ENCODE measurements around the gene TRIP12. TPM values are rescaled to one million over a fixed set of nuclear protein-coding genes. Genes with fewer than 3 reads are reported as not detected.
"Not testable (repeated sequence)": the region's sequence is repeated elsewhere in the genome, so short reads cannot be mapped to it uniquely, and the experiment has no call there.

Gene TRIP12
- polyA plus RNA-seq, 3 donors = 193 to 212 (median 207) TPM

GRCh38 chr2:229879191-229879950 lies 42.4 kb downstream of the TRIP12 start:
- no peak for DNase-seq (ENCODE audit: low read depth in 3 of 3, low spot score in 2 of 3)

GRCh38 chr2:229875549-229875948 lies 46.3 kb downstream of the TRIP12 start:
- DNase-seq (ENCODE audit: low read depth in 3 of 3, low spot score in 2 of 3) = no peak

DNA sequence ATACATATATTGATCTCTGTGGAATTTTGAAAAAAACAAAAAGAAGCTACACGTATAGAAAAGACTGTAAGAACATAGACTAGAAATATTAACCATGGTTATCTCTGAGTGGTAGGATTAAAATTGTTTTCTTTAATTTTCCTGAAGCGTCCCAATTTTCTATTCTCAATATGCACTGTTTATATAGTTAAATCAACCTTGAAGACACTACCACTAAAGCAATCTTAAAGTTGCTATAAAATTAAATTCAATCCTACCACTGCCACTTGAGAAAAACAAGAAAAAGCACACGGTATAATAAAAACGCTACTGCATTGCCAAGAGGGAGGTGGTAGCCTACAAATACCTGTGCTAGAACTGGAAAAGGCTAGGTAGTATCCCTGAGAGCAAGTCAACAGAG lies 47.2 kb downstream of the TRIP12 start:
- no peak for DNase-seq (ENCODE audit: low read depth in 3 of 3, low spot score in 2 of 3)

DNA sequence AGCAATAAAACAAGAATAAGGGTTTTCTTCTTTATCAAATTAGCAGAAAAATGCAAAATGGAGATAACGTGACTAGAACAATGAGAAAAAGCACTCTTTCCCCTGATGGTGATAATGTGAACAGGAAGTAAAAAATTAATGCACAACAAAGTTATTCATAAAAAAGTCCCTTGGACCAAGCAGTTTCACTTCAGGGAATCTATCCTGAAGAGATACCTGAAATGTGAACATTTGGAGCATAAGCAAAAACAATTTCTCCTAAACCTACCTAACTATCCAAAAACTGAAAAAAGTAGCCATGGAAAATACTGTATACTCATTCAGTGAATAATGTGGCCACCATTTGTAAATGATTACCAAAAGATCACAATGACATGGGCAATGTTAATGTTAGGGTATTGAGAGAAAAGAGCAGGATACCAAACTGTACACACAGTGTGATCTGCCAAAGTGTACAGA lies 48.7 kb downstream of the TRIP12 start:
- no peak for DNase-seq (ENCODE audit: low read depth in 3 of 3, low spot score in 2 of 3)

DNA sequence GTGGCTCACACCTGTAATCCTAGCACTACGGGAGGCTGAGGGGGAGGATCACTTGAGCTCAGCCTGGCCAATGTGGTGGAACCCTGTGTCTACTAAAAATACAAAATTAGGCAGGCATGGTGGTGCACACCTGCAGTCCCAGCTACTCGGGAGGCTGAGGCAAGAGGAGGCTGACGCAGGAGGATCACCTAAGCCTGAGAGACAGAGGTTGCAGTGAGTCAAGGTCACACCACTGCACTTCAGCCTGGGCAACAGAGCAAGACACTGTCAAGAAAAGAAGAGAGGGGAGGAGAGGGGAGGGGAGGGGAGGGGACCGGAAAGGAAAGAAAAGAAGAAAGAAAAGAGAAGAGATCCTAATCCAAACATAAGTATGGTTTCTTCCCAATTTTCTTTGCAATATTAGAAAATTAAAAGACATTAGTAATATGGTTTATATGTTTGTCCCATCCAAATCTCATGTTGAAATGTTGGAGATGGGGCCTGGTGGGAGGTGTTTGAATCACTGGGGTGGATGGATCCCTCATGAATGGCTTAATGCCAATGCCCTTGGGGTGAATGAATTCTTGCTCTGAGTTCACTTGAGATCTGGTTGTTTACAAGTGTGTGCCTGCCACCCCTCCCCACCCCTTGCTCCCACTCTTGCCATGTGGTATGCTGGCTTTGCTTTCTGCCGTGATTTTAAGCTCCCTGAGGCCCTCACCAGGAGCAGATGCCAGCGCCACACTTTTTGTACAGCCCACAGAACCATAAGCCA lies 50.7 kb downstream of the TRIP12 start:
- no peak for DNase-seq (ENCODE audit: low read depth in 3 of 3, low spot score in 2 of 3)

- DNase-seq (ENCODE audit: low read depth in 3 of 3, low spot score in 2 of 3) = no peak
Observed at GRCh38 chr2:229869226-229869625, 52.6 kb downstream of the TRIP12 start.

DNA sequence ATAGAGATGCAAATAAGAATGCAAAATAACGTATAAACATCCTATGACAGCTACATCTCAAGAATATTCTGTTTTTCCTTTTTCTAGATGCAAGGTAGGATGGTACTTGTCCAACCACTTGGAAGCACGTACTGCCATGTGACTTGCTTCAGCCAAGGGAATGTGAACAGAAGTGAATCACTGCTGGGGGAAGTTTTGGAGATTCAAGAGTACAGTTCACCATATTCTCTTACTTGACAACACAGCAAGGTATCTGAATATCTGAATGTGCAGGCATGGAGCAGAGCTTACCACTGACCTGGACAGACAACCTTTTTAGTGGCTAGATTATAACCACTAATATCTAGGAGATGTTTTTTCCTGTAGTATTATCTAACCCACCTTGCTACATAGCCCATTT lies 53.0 kb downstream of the TRIP12 start:
- DNase-seq (ENCODE audit: low read depth in 3 of 3, low spot score in 2 of 3) = no peak

DNA sequence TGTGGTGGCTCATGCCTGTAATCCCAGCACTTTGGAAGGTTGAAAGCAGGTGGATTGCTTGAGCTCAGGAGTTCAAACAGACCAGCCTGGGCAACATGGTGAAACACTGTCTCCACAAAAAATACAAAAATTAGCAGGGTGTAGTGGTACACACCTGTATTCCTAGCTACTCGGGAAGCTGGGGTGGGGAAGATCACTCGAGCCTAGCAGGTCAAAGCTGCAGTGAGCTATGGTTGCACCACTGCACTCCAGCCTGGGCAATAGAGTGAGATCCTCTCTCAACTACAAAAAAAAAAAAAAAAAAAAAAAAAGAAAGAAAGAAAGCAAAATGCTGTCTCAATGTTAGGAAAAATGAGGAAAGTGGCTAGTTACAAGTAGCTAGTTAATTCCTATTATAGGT lies 56.8 kb downstream of the TRIP12 start:
- DNase-seq (ENCODE audit: low read depth in 3 of 3, low spot score in 2 of 3) = no peak

GRCh38 chr2:229861431-229861830 lies 60.4 kb downstream of the TRIP12 start:
- no peak for DNase-seq (ENCODE audit: low read depth in 3 of 3, low spot score in 2 of 3)

- DNase-seq (ENCODE audit: low read depth in 3 of 3, low spot score in 2 of 3) = no peak
Observed at GRCh38 chr2:229860334-229860733, 61.5 kb downstream of the TRIP12 start.

GRCh38 chr2:229858351-229858750 lies 63.5 kb downstream of the TRIP12 start:
- DNase-seq (ENCODE audit: low read depth in 3 of 3, low spot score in 2 of 3) = no peak

- DNase-seq (ENCODE audit: low read depth in 3 of 3, low spot score in 2 of 3) = no peak
Observed at GRCh38 chr2:229857634-229858033, 64.2 kb downstream of the TRIP12 start.

DNA sequence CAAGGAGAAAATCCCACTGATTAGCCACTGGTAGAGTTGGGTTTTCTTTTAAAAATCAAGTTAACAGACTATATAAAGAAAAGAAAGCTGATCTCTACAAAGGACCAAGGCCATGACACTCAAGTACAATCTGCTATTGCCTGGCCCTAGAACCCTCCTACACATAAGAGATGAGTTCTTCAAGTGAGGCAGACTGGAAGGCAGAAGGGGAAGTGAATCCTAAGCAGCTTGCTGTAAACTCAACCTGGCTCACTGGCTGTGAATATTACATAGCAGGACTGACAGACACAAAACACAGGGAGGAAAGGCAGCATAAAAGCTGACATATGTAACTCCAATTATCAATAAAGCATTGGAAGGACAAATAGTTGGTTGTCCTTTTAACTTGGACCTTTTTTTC lies 65.4 kb downstream of the TRIP12 start:
- DNase-seq (ENCODE audit: low read depth in 3 of 3, low spot score in 2 of 3) = no peak

GRCh38 chr2:229855116-229855515 lies 66.7 kb downstream of the TRIP12 start:
- DNase-seq (ENCODE audit: low read depth in 3 of 3, low spot score in 2 of 3) = no peak

DNA sequence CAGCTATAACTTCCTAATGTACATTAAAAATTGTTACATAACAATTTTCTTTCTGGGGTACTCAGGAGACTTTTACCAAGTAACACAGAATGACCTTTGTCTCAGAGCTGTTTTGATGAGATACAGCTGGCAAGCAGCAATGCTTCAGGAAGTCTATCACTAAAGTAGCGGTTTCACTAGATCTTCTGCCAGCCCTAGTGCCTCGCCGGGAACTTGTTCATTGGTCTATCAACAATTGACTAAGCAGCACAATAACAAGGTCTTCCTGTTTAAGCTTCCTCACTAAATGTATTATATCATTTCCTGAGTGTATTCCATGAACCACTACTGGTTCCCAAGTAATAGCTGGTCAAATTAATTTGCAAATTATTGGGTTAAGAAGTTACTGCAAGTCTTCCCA lies 69.2 kb downstream of the TRIP12 start:
- no peak for DNase-seq (ENCODE audit: low read depth in 3 of 3, low spot score in 2 of 3)

GRCh38 chr2:229851870-229852269 lies 69.9 kb downstream of the TRIP12 start:
- DNase-seq (ENCODE audit: low read depth in 3 of 3, low spot score in 2 of 3) = no peak

DNA sequence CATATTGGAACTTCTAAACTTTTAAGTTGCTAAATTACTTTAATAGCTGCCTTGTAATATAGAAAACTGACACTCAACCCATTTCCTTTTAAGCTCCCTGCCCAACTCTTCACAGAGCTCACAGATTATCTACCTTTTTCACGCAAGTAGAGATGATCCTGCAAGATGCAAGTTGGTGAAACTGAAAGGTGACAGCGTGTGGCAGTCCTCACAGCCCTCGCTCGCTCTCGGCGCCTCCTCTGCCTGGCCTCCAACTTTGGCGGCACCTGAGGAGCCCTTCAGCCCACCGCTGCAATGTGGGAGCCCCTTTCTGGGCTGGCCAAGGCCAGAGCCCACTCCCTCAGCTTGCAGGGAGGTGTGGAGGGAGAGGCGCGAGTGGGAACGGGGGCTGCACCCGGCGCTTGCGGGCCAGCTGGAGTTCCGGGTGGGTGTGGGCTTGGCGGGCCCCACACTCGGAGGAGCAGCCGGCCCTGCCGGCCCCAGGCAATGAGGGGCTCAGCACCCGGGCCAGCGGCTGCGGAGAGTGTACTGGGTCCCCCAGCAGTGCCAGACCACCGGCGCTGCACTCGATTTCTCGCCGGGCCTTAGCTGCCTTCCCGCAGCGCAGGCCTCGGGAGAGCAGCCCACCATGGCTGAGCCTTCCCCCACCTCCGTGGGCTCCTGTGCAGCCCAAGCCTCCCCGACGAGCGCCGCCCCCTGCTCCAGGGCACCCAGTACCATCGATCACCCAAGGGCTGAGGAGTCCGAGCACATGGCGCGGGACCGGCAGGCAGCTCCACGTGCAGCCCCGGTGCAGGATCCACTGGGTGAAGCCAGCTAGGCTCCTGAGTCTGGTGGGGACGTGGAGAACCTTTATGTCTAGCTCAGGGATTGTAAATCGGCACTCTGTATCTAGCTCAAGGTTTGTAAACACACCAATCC lies 71.2 kb downstream of the TRIP12 start:
- DNase-seq (ENCODE audit: low read depth in 3 of 3, low spot score in 2 of 3) = not testable (repeated sequence)

DNA sequence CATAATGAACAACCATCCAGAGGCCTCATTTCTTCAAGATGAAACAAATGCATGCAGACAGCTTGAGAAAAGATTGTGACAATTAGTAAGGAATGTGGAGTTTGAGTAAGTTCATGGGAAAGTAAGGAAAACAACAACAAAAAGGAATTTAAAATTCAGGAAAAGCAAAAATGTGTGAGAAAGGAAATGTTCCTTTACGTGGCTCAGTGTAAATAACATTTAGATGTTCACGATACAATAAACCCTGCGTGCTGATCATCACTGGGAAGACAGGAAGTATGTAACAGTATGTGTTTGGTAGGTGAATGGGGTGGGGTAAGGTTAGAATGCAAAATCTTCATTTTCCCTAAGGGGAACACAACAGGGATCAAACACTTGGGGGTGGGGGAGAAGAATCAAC lies 72.7 kb downstream of the TRIP12 start:
- DNase-seq (ENCODE audit: low read depth in 3 of 3, low spot score in 2 of 3) = no peak

DNA sequence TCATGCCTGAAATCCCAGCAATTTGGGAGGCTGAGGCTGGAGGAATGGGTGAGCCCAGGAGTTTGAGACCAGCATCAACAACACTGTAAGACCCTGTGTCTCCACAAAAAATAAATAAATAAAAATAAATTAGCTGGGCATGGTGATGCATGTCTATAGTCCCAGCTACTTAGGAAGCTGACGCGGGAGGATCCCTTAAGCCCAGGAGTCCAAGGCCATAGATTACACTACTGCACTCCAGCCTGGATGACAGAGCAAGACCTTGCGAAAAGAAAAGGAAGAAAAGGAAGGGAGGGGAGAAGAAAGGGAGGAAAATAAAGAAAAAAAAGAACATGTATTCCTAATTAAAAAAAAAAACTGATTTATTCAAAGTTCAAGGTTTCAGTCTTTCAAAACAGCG lies 78.2 kb downstream of the TRIP12 start:
- DNase-seq (ENCODE audit: low read depth in 3 of 3, low spot score in 2 of 3) = no peak

DNA sequence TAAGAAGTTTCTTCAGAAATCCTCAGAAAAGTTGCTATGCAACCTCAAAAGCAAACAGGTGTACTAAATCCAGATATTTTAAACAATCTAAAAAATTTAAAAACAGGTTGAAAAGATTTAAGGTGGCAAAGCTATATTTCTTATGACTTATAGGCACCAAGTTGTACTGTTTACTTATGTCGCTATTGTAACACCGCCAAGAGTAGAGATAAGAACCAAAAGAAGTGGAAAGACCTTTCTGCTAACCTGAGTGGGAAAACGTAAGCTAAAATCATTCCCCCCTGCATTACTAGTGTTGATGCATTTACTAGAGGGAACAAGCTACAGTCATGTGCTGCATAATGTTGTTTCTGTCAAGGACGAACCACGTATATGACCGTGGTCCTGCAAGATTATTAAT lies 83.1 kb downstream of the TRIP12 start:
- no peak for DNase-seq (ENCODE audit: low read depth in 3 of 3, low spot score in 2 of 3)

GRCh38 chr2:229836847-229837246 lies 85.0 kb downstream of the TRIP12 start:
- DNase-seq (ENCODE audit: low read depth in 3 of 3, low spot score in 2 of 3) = no peak

Measured in right renal cortex interstitium (tissue), 3 donors.